GM18526 (cell line): ENCODE measurements around the gene ATP10D.

ENCODE experiments used
- POLR2A ChIP-seq: IDR thresholded peaks from 3 replicates; pipeline ENCODE4 v1.6.1; 2011; ENCODE audit not compliant: insufficient read length; ENCODE audit errors: extremely low read depth

The ATP10D gene

DNA sequence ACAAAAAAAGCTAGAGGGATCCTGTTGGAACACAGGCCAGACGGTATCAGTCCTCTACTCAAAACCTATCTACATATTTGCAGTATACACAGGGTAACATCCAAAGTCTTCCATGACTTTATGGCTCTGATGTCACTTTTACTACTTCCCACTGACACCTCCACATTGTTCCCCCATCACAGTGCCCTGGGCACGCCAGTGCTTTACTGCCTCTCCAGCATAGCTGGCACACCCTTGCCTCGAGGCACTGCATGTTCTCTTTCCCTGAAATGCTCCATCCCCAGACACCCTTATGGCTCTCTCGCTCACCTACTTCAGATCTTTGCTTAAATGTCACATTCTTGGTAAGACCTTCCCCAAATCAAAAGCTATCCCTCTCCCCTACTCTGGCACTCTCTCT is 6.3 kb upstream of the ATP10D start:
- no peak for TF ChIP-seq POLR2A

DNA sequence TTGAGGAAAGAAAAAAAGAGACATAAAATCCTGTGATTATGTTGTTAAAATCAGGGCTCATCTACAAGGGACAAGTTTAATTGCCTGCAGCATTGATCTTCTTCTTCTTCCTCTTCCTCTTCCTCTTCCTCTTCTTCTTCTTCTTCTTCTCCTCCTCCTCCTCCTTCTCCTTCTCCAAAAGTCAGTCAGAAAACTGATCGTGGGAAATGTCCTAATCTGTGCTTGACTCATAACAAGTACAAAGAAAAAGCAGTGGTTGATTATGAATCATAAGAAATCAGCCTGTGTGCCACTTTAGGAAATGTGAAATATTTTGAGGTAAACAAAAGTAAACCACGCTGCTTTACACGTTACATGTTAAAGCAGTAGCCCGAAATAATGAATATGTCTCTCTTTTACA is 2.7 kb upstream of the ATP10D start:
- no peak for TF ChIP-seq POLR2A

DNA sequence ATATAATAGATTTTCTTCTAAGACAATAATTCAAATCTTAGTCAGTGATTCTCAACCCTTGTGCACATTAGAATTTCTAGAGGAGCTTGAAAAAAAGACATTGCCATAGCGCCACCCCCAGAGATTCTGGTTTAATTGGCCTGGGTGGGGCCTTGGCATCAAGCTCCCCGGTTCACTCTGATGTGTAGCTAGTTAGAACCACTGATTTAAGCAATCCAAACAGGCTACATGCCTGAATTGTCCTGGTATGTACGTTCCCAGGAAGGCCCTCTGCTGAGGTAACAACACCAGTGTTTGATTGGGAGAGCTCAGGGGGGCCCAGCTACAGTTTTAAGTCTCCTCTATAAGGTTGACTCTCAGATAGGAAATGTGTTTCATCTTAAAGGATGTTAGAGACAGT is 1.3 kb upstream of the ATP10D start:
- TF ChIP-seq POLR2A = no peak

DNA sequence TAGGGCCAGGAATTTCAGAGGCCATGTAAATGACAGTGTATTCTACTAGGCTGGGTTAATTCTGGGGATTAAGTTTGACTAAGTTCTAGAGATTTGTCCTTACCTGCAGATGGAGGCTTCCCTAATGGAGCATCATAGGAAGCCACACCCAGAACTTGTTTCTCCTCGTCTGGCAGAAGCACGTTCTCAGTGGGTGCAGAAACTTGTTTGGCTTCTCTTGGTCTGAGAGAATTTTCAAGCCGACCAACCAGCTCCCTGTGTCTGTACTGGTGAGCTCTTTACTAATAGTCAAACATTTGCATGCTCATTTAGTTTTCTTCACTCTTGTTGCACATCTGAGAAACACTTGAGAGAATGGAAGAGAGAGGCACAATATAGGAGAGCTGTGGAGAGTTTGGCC is 907 bp upstream of the ATP10D start:
- TF ChIP-seq POLR2A = no peak

DNA sequence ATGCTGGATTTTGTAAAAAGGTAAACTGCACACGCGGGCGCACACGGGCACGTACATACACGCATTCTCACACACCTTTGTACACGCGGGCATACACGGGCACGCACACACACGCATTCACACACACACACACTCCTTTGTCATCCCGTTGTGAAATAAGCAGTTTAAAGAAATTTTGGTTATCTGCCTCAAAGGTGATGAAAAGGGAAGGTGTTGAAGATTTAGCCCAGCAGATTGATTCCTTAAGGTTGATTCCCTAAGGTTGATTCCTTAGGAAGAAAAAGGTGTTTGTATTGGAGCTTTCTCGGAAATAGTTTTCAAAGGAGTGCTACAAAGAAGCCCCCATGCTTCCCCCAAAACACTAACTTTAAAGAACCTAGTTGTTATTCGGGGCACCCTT is 693 bp downstream of the ATP10D start:
- TF ChIP-seq POLR2A = no peak

DNA sequence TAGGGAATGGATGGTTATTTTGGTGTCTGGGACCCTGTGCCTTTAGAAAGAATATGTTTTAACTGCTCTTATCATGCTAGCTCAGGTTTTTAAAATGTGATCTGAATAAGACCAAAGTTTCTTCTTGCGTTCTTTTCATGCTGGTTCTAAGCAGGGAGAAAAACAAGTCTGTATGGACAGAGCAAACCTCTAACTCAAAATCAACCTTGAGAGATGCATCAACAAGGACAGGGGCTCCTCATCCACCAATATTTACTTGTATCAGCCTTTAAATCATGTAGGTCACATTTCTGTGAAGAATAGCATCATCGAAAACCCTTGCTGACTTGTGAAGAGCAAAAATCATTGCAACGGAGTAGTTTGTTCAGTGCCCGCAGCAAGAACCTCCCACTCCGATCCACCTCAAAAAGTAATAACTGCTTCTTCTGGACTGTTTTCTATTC is 1.2 kb downstream of the ATP10D start:
- TF ChIP-seq POLR2A = no peak

DNA sequence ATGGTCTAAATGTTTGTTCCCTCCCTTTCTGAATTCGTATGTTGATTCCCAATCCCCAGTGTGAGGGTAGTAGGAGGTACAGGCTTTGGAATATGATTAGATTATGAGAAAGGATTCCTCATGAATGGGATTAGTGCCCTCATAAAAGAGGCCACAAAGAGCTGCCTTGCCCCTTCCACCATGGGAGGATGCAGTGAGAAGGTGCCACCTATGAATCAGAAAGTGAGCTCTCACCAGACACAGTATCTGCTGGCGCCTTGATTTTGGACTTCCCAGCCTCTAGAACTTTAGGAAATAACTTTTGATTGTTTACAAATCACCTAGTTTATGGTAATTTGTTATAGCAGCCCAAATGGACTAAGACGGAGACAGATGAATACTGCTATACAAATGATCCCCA is 3.6 kb downstream of the ATP10D start:
- no peak for TF ChIP-seq POLR2A

DNA sequence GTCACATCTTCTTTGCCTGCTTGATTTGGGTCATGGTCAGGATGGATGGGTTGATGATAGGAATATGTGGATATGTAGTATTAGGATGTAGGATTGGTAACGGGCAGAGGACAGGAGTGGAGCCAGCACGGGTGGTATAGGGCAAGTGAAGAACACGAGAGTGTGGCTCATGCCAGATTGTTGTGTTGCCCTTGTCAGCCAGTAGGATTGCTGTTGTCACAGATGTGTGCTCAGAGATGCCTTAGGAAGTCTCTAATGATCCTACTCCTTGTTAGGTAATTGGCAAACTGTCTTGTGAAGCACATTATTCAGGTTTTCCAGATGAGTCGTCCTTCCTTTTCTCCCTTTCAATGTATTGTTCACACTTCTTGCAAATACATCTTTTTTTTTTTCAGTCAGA is 5.5 kb downstream of the ATP10D start:
- no peak for TF ChIP-seq POLR2A

DNA sequence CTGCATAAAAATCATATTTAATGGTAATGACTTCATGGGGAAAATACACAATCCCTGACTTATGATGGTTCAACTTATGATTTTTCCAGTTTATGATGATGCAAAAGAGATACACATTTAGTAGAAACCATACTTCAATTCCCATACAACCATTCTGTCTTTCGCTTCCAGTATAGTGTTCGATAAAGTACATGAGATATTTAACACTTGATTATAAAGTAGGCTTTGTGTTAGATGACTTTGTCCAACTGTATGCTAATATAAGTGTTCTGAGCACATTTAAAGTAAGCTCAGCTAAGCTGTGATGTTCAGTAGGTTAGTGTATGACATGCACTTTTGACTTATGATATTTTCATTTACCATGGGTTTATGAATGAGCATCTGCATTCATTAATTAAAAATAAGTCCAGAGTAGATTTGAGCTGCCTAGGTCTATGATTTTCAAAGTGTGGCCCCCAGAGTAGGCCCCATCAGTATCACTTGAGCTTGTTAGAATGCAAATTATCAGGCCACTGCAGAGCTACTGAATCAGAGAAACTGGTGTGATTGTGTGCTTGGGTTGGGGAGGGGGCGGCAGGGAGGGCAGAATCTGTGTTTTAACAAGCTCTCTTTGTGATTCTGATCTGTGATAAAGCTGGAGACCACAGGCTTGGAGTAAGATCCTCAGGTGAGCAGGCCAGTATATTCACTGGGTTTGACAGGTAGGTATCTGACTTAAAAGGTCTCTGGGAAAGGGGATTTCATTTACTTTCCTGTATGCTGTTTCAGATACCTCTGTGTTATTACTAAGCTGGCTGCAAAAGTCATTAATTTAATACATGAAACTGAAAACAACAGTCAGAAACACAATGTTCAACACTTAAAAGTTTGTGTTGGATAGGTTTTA is 8.4 kb downstream of the ATP10D start:
- TF ChIP-seq POLR2A = no peak

DNA sequence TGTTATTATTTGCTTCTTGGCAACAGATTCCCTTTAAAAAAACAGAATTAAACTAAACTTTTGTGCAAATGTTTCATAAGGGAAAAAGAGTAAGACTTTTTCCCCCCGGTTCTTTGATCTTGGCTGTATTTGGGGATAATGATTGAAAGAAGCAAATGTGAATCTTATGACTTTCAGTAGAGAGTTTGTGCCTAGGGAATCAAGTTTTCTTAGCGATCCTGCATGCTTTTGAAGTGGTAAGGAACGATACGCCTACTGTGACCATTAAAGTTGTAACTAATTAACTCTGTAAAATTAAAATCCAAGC is 9.0 kb downstream of the ATP10D start:
- no peak for TF ChIP-seq POLR2A

DNA sequence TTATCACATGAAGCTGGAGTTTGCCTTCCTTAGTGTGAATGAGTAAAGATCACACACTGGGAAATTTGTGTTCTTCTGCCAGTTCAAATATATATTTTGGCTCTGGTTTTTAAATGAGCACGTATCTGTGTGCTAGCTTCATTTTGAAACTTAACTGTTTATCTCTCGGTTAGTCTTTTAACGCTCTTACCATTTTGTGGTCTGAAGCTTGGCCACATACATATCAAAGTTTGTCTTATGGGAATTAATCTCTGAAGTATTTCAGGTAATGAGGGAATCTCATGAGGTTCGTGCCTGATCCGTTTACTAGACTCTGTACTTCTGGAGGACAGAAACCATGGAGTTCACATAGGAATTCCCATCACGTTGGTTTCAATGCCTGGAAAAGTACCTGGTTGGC is 13.8 kb downstream of the ATP10D start:
- no peak for TF ChIP-seq POLR2A

DNA sequence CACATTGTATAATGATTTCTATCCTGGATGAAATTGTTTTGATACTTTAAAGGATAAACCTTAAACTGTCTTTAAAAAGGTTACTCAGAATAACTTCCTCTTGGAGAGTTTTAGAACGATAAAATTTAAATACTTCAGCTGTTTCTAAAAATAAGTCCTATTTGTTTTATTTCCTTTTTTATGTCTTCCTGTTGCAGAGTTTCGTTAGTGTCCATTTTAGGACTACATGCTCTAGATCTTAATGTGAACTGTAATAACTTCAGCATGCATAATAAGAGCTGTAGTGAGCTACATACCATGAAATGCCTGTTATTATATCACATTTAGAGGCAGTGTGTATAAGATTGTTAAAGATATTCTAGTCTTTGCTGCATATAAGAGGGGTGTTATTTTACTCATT is 14.6 kb downstream of the ATP10D start:
- no peak for TF ChIP-seq POLR2A

DNA sequence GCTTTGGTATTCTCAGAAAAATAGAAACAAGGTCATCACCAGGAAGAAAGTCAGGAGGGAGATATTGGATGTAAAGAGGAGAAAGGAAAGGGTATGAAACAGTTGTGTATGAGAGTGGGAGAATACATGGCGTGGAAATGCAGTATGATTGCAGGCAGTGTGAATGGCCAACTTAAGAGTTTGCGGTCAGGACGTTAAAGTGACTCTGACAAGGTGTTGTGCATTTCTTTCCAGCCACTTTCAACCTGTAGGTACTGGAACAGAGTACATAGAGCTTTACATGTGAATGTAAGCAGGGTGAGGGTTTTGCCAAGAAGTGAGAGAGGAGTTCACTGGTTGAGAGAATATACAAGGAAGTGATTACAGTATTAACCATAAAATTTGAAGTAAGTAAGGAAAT is 15.7 kb downstream of the ATP10D start:
- TF ChIP-seq POLR2A = no peak

DNA sequence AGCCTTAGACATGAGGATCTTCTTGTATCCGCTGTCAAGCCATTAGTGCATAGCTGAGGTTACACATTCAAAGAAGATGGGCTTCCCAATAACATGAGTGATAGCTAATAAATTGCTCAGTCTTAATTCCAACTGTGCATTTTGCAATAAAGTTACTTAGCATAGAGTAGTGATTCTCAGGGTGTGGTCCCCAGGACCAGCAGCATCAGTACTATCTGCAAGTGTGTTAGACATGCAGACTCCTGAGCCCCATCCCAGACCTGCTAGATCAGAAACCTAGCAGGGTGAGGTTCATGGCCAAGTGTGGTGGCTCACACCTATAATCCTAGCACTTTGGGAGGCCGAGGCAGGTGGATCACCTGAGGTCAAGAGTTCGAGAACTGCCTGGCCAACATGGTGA is 20.1 kb downstream of the ATP10D start:
- no peak for TF ChIP-seq POLR2A

DNA sequence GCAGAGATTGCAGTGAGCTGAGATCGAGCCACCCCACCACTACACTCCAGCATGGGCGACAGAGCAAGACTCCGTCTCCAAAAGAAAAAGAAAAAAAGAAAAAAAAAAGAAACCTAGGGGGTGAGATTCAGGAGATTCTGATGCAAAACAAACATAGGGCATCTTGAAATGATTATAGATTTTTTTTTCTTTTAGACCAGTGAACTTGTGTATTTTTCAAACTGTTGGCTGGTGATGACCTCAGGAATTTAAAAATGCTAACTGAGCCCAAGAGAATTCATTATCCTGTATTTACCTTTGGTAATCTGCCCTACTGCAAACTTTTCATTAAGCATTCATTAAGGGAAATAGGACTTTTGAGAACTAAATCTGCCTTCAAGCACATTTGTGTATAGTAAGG is 20.6 kb downstream of the ATP10D start:
- TF ChIP-seq POLR2A = no peak

DNA sequence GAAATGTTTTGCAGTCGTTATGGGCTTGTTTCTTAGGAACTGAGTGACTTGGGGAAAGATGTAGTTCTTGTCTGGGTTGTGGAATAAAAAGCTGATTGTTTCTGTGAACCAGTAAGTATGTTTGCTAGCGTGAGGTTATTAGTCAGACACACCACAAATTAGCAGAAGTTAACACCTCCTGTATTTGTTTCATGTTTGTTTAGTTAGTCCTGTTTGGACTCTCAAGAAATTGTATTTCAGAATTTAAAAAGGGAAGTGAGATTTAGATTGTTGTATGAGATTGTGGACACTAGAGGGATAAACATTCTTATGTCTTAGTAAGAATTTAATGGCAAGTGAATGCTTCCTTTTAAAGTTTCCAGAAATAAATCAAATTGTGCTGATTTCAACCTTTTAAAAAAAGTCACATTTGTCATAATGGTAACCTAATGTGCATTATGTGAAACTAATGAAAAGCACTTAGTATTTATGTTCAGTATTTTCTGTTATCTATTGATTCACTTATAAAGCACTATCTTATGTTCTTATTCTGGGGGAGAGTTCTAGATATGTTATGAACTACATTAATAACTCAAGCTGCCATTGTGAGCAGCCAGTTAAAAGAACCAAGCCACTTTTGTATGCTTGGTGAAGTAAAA is 25.6 kb downstream of the ATP10D start:
- TF ChIP-seq POLR2A = no peak

DNA sequence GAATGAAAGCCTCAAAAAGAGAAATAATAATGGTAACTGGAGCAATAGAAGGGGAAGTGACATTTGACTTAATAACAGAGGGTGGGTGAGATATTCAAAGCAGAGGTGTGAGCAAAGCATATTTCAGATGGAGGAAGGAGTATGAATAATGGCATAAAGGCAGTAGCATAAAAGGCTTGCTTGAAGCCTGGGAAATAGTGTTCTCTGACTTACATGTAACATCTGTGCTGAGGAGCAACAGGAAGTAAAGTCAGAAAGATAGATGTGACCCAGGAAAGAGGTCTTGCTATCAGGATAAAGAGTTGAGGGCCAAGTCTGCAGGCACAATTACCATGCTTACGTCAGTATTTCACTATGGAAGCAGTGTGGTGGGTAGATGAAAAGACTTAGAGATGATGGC is 28.4 kb downstream of the ATP10D start:
- no peak for TF ChIP-seq POLR2A
